ENCODE measurements around the gene TMEM128. TPM values are rescaled to one million over a fixed set of nuclear protein-coding genes. Genes with fewer than 3 reads are reported as not detected.

The TMEM128 gene
- total and polyA plus RNA-seq, 2 of the 13 experiments (the other 11 are each of a cell fraction or from before 2014, with no cell fraction given): 19.4 to 27.9 TPM

GRCh38 chr4:4289941-4290850 is 42.2 kb upstream of the TMEM128 start, which contains the start of the genes LYAR and ZBTB49 (continued):
- peak; percentile 45; the same call in 1 of the 2 replicates for TF ChIP-seq THRA (CRISPR knock-in tag; IDR thresholded peaks at IDR 0.05; ENCODE audit: borderline replicate concordance)
- TF ChIP-seq SMAD9 (CRISPR knock-in tag; IDR thresholded peaks at IDR 0.05): 0 out of 2 replicates have a peak, but pooled peaks have one; percentile 88
- TF ChIP-seq ZNF577 (CRISPR knock-in tag; IDR thresholded peaks at IDR 0.05; ENCODE audit: borderline replicate concordance, low read depth): no peak
- TF ChIP-seq, protein P1, sequence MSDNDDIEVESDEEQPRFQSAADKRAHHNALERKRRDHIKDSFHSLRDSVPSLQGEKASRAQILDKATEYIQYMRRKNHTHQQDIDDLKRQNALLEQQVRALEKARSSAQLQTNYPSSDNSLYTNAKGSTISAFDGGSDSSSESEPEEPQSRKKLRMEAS (IDR thresholded peaks at IDR 0.05): peak; percentile 99
- TF ChIP-seq SYNCRIP (IDR thresholded peaks at IDR 0.05; ENCODE audit: insufficient read depth, low read depth, low read length): no peak
- no peak for TF ChIP-seq NBN (conservative IDR thresholded peaks at IDR 0.05)
- no peak for TF ChIP-seq HDAC6 (IDR thresholded peaks at IDR 0.05; ENCODE audit: low read depth, low read length)
- TF ChIP-seq RFX5 (IDR thresholded peaks at IDR 0.05; ENCODE audit: low read depth, low read length): no peak
- 0 out of 2 replicates have a peak, but pooled peaks have one; percentile 28 for TF ChIP-seq GATAD2A (CRISPR knock-in tag; IDR thresholded peaks at IDR 0.05)
- peak; percentile 45; the same call in 1 of the 2 replicates for TF ChIP-seq HCFC1 (IDR thresholded peaks at IDR 0.05; ENCODE audit: low read depth, low read length)
- TF ChIP-seq CHD2 (IDR thresholded peaks at IDR 0.05; ENCODE audit: low read depth, low read length): no peak
- peak; percentile 96 for TF ChIP-seq ARNT2 (CRISPR knock-in tag; IDR thresholded peaks at IDR 0.05; ENCODE audit: low read depth)
- peak; percentile 63; the same call in 1 of the 2 replicates for TF ChIP-seq ZNF264 (CRISPR knock-in tag; IDR thresholded peaks at IDR 0.05)
- TF ChIP-seq ZNF543 (CRISPR knock-in tag; IDR thresholded peaks at IDR 0.05): no peak
- TF ChIP-seq, protein P2, sequence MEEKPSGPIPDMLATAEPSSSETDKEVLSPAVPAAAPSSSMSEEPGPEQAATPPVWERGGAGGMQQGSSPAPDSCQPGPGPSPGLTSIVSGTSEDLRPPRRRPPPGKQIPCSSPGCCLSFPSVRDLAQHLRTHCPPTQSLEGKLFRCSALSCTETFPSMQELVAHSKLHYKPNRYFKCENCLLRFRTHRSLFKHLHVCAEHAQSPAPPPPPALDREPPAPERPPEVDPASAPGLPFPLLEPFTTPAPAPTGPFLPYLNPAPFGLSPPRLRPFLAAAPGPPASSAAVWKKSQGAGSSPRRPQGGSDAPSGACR (CRISPR knock-in tag; IDR thresholded peaks at IDR 0.05): peak; percentile 59; the same call in 1 of the 2 replicates
- no peak for TF ChIP-seq ZNF614 (CRISPR knock-in tag; IDR thresholded peaks at IDR 0.05; ENCODE audit: borderline replicate concordance)
- TF ChIP-seq ZNF282 (IDR thresholded peaks at IDR 0.05; ENCODE audit: partially characterized antibody): no peak
- TF ChIP-seq ZNF292 (CRISPR knock-in tag; IDR thresholded peaks at IDR 0.05; ENCODE audit: borderline replicate concordance, low read depth): peak; percentile 56; the same call in 1 of the 2 replicates
- TF ChIP-seq PRDM4 (CRISPR knock-in tag; IDR thresholded peaks at IDR 0.05; ENCODE audit: borderline replicate concordance): no peak
- TF ChIP-seq CHCHD3 (CRISPR knock-in tag; IDR thresholded peaks at IDR 0.05): no peak; the same call in 1 of the 2 replicates
- TF ChIP-seq ZNF530 (CRISPR knock-in tag; IDR thresholded peaks at IDR 0.05; ENCODE audit: low read depth): no peak
- TF ChIP-seq ZNF674 (CRISPR knock-in tag; IDR thresholded peaks at IDR 0.05; ENCODE audit: low read depth): no peak; the same call in 1 of the 2 replicates
- no peak for TF ChIP-seq ZKSCAN8 (CRISPR knock-in tag; IDR thresholded peaks at IDR 0.05; ENCODE audit: borderline replicate concordance)
- TF ChIP-seq, protein P3, sequence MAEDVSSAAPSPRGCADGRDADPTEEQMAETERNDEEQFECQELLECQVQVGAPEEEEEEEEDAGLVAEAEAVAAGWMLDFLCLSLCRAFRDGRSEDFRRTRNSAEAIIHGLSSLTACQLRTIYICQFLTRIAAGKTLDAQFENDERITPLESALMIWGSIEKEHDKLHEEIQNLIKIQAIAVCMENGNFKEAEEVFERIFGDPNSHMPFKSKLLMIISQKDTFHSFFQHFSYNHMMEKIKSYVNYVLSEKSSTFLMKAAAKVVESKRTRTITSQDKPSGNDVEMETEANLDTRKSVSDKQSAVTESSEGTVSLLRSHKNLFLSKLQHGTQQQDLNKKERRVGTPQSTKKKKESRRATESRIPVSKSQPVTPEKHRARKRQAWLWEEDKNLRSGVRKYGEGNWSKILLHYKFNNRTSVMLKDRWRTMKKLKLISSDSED (CRISPR knock-in tag; IDR thresholded peaks at IDR 0.05): 0 out of 2 replicates have a peak, but pooled peaks have one; percentile 63

Data from HepG2 (cell line).